IMR-90 (cell line): ENCODE results near the gene SEPTIN10.

Source experiments
- CEBPB ChIP-seq: IDR thresholded peaks from 2 replicates; pipeline ENCODE4 v1.6.1; 2012; ENCODE audit warnings: low read depth, low read length, improper control_type of control experiment
- POLR2A ChIP-seq: IDR thresholded peaks from 2 replicates; pipeline ENCODE4 v1.6.1; 2012; ENCODE audit warnings: mild to moderate bottlenecking, low read depth, low read length
- RAD21 ChIP-seq: IDR thresholded peaks from 2 replicates; pipeline ENCODE4 v1.6.1; 2012; ENCODE audit warnings: low read length, improper control_type of control experiment
- RCOR1 ChIP-seq: IDR thresholded peaks from 2 replicates; pipeline ENCODE4 v1.6.1; 2012; ENCODE audit warnings: mild to moderate bottlenecking, low read length, improper control_type of control experiment; ENCODE audit not compliant: insufficient replicate concordance
- RFX5 ChIP-seq: IDR thresholded peaks from 2 replicates; pipeline ENCODE4 v1.8.0; 2012; ENCODE audit warnings: low read depth, mild to moderate bottlenecking, low read length, moderate library complexity
- TF ChIP-seq, protein P1 (sequence below): conservative IDR thresholded peaks from 2 replicates; pipeline ENCODE4 v1.5.1; 2012; ENCODE audit warnings: mild to moderate bottlenecking, low read depth, low read length, improper control_type of control experiment
- TF ChIP-seq, protein P2 (sequence below): fragments of 150-350 bp; IDR thresholded peaks from 2 replicates; pipeline ENCODE4 v1.6.1; 2017; ENCODE audit warnings: mild to moderate bottlenecking, antibody characterized with exemption, low read length, low read depth

- TF ChIP-seq CEBPB (no peak), RCOR1 (no peak), RAD21 (0 out of 2 replicates have a peak, but pooled peaks have one; percentile 7), POLR2A (no peak; the same call in 1 of the 2 replicates), RFX5 (no peak)
- TF ChIP-seq, protein P1, sequence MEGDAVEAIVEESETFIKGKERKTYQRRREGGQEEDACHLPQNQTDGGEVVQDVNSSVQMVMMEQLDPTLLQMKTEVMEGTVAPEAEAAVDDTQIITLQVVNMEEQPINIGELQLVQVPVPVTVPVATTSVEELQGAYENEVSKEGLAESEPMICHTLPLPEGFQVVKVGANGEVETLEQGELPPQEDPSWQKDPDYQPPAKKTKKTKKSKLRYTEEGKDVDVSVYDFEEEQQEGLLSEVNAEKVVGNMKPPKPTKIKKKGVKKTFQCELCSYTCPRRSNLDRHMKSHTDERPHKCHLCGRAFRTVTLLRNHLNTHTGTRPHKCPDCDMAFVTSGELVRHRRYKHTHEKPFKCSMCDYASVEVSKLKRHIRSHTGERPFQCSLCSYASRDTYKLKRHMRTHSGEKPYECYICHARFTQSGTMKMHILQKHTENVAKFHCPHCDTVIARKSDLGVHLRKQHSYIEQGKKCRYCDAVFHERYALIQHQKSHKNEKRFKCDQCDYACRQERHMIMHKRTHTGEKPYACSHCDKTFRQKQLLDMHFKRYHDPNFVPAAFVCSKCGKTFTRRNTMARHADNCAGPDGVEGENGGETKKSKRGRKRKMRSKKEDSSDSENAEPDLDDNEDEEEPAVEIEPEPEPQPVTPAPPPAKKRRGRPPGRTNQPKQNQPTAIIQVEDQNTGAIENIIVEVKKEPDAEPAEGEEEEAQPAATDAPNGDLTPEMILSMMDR: no peak
- TF ChIP-seq, protein P2, sequence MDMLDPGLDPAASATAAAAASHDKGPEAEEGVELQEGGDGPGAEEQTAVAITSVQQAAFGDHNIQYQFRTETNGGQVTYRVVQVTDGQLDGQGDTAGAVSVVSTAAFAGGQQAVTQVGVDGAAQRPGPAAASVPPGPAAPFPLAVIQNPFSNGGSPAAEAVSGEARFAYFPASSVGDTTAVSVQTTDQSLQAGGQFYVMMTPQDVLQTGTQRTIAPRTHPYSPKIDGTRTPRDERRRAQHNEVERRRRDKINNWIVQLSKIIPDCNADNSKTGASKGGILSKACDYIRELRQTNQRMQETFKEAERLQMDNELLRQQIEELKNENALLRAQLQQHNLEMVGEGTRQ: no peak
Observed at GRCh38 chr2:109613081-109613921, 465 bp downstream of the SEPTIN10 start.
